Upper lobe of left lung (tissue), 6 donors: Measurements from ENCODE around the gene RETREG2. TPM values are rescaled to one million over a fixed set of nuclear protein-coding genes. Genes with fewer than 3 reads are reported as not detected.
A peak's percentile ranks its signal among the peaks of the same experiment; 100 is the strongest.

Experiments used
- ATAC-seq, 2 donors: fragments of 200-7000 bp; cut with Tn5 transposase; one replicate each; pipeline ENCODE4 v1.9.1; 2022; ENCODE audit warnings: mild to moderate bottlenecking in 2 of 2, moderate library complexity in 2 of 2; ENCODE audit not compliant: low FRiP score in 2 of 2
- DNase-seq, 2 donors: peaks; one replicate each; pipeline ENCODE4 v3.0.0-alpha.2; 2019 to 2020
- H3K27ac ChIP-seq, 4 donors: fragments of 200-600 bp; sonication (generic); one replicate each; pipeline ENCODE4 v1.5.1; 2016 to 2019
- H3K27me3 ChIP-seq, 4 donors: fragments of 200-600 bp; sonication (generic); one replicate each; pipeline ENCODE4 v1.5.1; 2017 to 2019
- H3K36me3 ChIP-seq, 4 donors: fragments of 200-600 bp; sonication (generic); one replicate each; pipeline ENCODE4 v1.5.1; 2016 to 2019
- H3K4me1 ChIP-seq, 4 donors: fragments of 200-600 bp; sonication (generic); one replicate each; pipeline ENCODE4 v1.5.1; 2018 to 2019
- H3K4me3 ChIP-seq, 4 donors: fragments of 200-600 bp; sonication (generic); one replicate each; pipeline ENCODE4 v1.5.1; 2017 to 2019; ENCODE audit warnings: mild to moderate bottlenecking in 2 of 4, moderate library complexity in 1 of 4
- H3K9me3 ChIP-seq, 4 donors: fragments of 200-600 bp; sonication (generic); one replicate each; pipeline ENCODE4 v1.5.1; 2018 to 2019
- EP300 ChIP-seq, 4 donors: sonication (generic); formaldehyde crosslinking; IDR thresholded peaks; one replicate each; pipeline ENCODE4 v1.5.1; 2017; ENCODE audit warnings: antibody characterized with exemption in 4 of 4, control low read depth in 2 of 4
- POLR2A ChIP-seq, 4 donors: fragments of 450-650 bp; IDR thresholded peaks; one replicate each; pipeline ENCODE4 v1.5.1; 2016 to 2017; ENCODE audit warnings: antibody characterized with exemption in 4 of 4, mild to moderate bottlenecking in 2 of 4
- POLR2AphosphoS5 ChIP-seq, 2 donors: sonication (generic); formaldehyde crosslinking; IDR thresholded peaks; one replicate each; pipeline ENCODE4 v1.5.1; 2017; ENCODE audit warnings: antibody characterized with exemption in 2 of 2
- WGBS, 2 donors: methylation state at CpG; one replicate each; pipeline ENCODE4 v1.1.5; 2017 to 2018; 5-methylcytosine and 5-hydroxymethylcytosine counted together
- total RNA-seq, 6 donors: library from RNA; depleted of rRNA in 4 of 6; stranded (reverse); fragments of >200 nt in 4 of 6; gene quantifications; one replicate each; pipeline versions ENCODE4 v1.1.0 to v1.2.1, GENCODE V29; 2016 to 2021
- TF ChIP-seq, protein P1 (sequence below), 6 experiments: fragments of 450-650 bp in 4 of 6; fragments of 200-600 bp in 2 of 6; sonication (generic) in 2 of 6; IDR thresholded peaks; one replicate each; pipeline ENCODE4 v1.5.1; 2016 to 2019; ENCODE audit warnings: antibody characterized with exemption in 6 of 6
- donor health status: DM: no; HTN: no; CAD: no; lungs with moderate emphysema.
- donor health status: DM: no; HTN: yes; CAD: no; lungs with severe emphysema.

RETREG2 gene
- total RNA-seq, 6 donors from 2014 or later: 46.1 to 100 (median 60.5) TPM

DNA sequence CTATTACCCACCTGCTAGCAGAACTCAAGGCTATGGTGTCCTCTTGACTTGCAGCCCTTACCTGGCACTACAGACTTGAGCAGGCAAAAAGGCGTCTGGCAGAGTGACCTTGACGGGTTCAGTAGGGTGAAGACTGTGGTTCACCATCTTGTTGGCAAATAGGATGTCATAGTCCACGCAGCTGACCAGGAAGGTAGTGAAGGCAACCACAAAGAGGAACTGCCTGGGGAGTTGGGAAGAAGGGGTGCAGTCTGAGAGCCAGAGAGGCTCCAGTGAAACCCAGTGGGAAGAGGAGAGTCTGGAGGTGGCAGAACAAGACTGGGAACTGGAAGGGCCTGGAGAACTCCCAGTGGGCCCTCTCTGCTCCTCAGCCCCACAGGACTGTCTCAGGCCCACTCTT lies 47.3 kb downstream of the RETREG2 start:
- Histone ChIP-seq H3K9me3 (no peaks in the 10 kb centered on the region), H3K27ac (peak overlapping the region in 1 of 4 donors; percentile 52), H3K36me3 (peaks cover 42 to 68% (median 58%) of the 10 kb centered on the region in 4 donors), H3K4me3 (no peak overlapping the region), H3K4me1 (peaks cover 16 to 33% (median 20%) of the 10 kb centered on the region in 4 donors), H3K27me3 (no peaks in the 10 kb centered on the region)
- WGBS, 2 donors: 61 to 68% methylated on average over 3 of the region's 3 CpGs
- TF ChIP-seq, protein P1, sequence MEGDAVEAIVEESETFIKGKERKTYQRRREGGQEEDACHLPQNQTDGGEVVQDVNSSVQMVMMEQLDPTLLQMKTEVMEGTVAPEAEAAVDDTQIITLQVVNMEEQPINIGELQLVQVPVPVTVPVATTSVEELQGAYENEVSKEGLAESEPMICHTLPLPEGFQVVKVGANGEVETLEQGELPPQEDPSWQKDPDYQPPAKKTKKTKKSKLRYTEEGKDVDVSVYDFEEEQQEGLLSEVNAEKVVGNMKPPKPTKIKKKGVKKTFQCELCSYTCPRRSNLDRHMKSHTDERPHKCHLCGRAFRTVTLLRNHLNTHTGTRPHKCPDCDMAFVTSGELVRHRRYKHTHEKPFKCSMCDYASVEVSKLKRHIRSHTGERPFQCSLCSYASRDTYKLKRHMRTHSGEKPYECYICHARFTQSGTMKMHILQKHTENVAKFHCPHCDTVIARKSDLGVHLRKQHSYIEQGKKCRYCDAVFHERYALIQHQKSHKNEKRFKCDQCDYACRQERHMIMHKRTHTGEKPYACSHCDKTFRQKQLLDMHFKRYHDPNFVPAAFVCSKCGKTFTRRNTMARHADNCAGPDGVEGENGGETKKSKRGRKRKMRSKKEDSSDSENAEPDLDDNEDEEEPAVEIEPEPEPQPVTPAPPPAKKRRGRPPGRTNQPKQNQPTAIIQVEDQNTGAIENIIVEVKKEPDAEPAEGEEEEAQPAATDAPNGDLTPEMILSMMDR (IDR thresholded peaks at IDR 0.05): no peak
- TF ChIP-seq EP300 (IDR thresholded peaks at IDR 0.05): no peak
- TF ChIP-seq POLR2AphosphoS5 (IDR thresholded peaks at IDR 0.05): peak in 1 of 2 donors; percentile 31
- no peak for TF ChIP-seq POLR2A (IDR thresholded peaks at IDR 0.05)
- DNase-seq: peak in 1 of 2 donors; percentile 57
- no peak for ATAC-seq

DNA sequence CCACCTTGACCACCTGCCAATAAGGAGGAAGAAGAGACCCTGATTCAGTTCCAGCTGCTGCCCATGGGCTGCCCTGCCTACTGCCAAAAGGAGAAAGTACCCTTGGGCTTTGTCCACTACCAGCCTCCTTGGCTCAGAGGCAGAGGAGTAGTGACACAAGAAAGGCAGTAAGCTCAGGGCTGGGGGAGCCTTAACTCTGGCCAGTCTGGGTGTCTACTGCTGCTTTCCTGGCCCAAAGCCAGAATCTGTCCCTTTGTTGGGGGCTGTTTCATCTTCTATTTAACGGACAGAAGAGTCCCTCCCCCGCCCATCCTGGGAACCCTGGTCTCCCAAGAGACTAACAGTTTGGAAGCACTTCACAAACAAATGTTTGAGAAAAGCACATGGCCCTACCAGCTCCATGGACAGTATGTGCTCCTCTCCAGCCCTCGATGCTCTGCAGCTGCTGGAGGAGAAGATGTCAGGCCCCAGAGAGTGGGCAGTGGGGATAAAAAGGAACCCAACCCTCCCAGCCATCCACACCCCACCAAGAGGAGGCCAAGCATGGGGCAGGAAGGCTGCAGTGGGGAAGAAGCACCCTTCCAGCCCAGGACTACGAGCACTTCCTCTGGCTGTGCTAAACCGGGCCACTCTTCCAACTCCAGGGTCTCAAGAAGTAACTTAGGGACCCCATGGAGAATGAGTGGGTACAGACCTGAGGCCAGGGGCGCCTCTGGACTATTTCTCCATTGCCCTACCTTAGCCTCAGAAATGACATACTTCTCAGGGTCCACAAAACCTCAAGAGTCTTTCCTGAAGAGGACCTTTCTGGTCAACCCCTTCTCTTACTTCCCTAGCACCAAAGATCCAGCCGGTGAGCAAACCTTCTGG lies 50.2 kb downstream of the RETREG2 start:
- Histone ChIP-seq H3K36me3 (peaks cover 30 to 57% (median 42%) of the 10 kb centered on the region in 4 donors), H3K27me3 (no peaks in the 10 kb centered on the region), H3K9me3 (no peaks in the 10 kb centered on the region), H3K4me1 (peaks cover 23 to 42% (median 28%) of the 10 kb centered on the region in 4 donors), H3K4me3 (peak overlapping the region; percentile 81 to 92 (median 86)), H3K27ac (peak overlapping the region; percentile 94 to 97 (median 96))
- WGBS, 2 donors: 41 to 48% methylated on average over 5 to 7 of the region's 7 CpGs
- DNase-seq (no peak), ATAC-seq (no peak)
- TF ChIP-seq POLR2A (IDR thresholded peaks at IDR 0.05) (no peak), EP300 (IDR thresholded peaks at IDR 0.05) (no peak), POLR2AphosphoS5 (IDR thresholded peaks at IDR 0.05) (no peak)
- TF ChIP-seq, protein P1 (IDR thresholded peaks at IDR 0.05): no peak

DNA sequence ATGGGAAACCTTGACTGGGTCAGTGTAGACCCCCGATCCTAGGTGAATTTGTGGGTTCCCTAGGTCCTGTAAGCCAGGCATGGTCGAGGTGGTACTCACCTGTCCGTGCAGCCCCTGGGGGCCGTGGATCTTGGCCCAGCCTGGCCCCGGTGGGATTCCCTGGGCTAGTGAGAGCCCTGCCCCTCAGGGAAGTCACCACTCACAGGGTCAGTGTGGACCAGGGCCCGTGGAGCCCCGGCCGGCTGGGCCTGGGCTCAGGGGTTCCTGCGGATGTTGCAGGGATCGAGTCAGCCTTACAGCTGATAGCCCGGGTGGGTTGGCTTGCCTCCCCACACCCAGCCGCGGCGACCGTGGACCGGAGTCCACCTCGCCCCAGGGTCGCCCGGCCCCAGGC lies 50.8 kb downstream of the RETREG2 start:
- Histone ChIP-seq H3K9me3 (no peaks in the 10 kb centered on the region), H3K27ac (peak overlapping the region; percentile 94 to 97 (median 96)), H3K36me3 (peaks cover 32 to 57% (median 42%) of the 10 kb centered on the region in 4 donors), H3K4me3 (peak overlapping the region; percentile 81 to 92 (median 86)), H3K4me1 (peaks cover 23 to 42% (median 28%) of the 10 kb centered on the region in 4 donors), H3K27me3 (no peaks in the 10 kb centered on the region)
- DNase-seq: no peak
- 0 to 1% methylated on average over 1 to 9 of the region's 19 CpGs for WGBS, 2 donors
- ATAC-seq: peak in 1 of 2 donors; percentile 28
- no peak for TF ChIP-seq POLR2AphosphoS5 (IDR thresholded peaks at IDR 0.05)
- no peak for TF ChIP-seq EP300 (IDR thresholded peaks at IDR 0.05)
- TF ChIP-seq POLR2A (IDR thresholded peaks at IDR 0.05): no peak
- TF ChIP-seq, protein P1 (IDR thresholded peaks at IDR 0.05): no peak

DNA sequence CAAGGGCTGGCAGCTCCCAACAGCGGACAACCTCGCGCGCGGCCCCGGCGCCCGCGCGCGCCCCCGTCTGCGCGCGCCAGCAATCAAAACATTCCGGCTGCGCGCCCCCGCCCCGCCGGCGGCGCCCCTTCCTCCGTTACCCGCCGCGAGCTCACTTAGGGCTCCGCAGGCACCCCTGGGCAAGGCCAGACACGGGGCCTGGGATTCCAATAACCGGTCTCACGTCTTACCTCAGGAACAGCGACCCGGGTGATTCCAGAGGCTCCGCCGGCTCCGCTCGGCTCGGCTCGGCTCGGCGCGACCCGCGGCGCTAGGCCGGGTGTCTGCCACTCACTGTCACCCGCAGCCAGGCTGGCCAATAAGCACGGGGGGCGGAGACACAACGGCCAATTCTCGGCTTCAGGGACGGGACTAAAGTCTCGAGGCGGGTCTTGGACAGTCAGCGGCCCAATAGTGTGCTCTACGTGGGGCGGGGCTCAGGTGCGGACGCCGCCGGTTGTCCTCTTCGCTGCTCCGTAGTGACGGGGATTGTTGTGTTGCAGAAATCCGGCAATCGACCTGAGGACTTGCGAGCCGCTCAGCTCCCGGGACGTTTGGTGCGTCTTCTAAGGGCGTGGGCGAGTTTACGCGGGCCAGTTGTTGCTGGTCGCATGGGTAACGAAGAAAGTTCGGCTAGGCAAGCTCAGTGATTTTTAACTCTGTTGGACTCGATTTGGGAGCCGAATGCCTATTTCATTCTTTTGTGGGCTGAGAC lies 51.4 kb downstream of the RETREG2 start, which contains the start of the genes ANKZF1 and ATG9A:
Gene ANKZF1, plus strand, starts transcription at position 502 of the 754 bp plus-strand sequence. CDS start 452 bp downstream, outside the sequence.
Gene ATG9A, minus strand, starts transcription at position 332 of the 754 bp plus-strand sequence. CDS start 1,612 bp downstream, outside the sequence.
- Histone ChIP-seq H3K4me3 (peak within 1 kb of the TSS; percentile 81 to 92 (median 86)), H3K4me1 (peaks cover 23 to 42% (median 28%) of the 10 kb centered on the region in 4 donors), H3K27ac (peak within 1 kb of the TSS; percentile 94 to 97 (median 96)), H3K36me3 (peaks cover 32 to 57% (median 41%) of the 10 kb centered on the region in 4 donors), H3K27me3 (no peaks in the 10 kb centered on the region), H3K9me3 (no peaks in the 10 kb centered on the region)
- ATAC-seq (peak; percentile 99), DNase-seq (peak; percentile 96 to 99)
- WGBS, 2 donors: 2% methylated on average over 44 of the region's 80 CpGs; no CpG with 5 or more reads in 1 of the 2 donors
- TF ChIP-seq POLR2A (IDR thresholded peaks at IDR 0.05) (peak; percentile 20 to 93 (median 76)), EP300 (IDR thresholded peaks at IDR 0.05) (peak in 1 of 4 donors; percentile 78), POLR2AphosphoS5 (IDR thresholded peaks at IDR 0.05) (peak; percentile 94 to 98)
- TF ChIP-seq, protein P1 (IDR thresholded peaks at IDR 0.05): peak in 3 of 6 experiments; percentile 14 to 18 (median 18)
